Measurements from ENCODE around the gene POLR2A. TPM values are rescaled to one million over a fixed set of nuclear protein-coding genes. Genes with fewer than 3 reads are reported as not detected.

The POLR2A gene
- polyA plus RNA-seq, 4 donors = 10.0 to 104 (median 20.8) TPM

DNA sequence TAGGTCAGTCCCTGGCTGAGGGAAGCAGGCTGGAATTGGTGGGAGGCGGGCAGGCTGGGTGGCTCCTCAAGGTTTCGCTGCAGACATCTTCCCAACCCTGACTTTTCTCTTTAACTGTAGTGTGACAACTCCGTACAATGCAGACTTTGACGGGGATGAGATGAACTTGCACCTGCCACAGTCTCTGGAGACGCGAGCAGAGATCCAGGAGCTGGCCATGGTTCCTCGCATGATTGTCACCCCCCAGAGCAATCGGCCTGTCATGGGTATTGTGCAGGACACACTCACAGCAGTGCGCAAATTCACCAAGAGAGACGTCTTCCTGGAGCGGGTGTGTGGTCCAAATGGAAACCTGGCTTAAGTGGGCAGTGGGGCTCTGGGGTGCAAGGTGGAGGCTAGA is 15.0 kb downstream of the POLR2A start:
- Histone ChIP-seq H3K27ac (ENCODE audit: low read depth in 1 of 3, low read length in 2 of 3) (no peak overlapping the region), H3K4me1 (ENCODE audit: control insufficient read depth in 3 of 3, insufficient read depth in 2 of 3, low read depth in 1 of 3, low read length in 2 of 3) (no peaks in the 10 kb centered on the region), H3K27me3 (ENCODE audit: control insufficient read depth in 3 of 3, insufficient read depth in 3 of 3, low read length in 3 of 3) (no peaks in the 10 kb centered on the region), H3K9me3 (ENCODE audit: control insufficient read depth in 2 of 2, insufficient read depth in 1 of 2, low read depth in 1 of 2, low read length in 1 of 2) (no peaks in the 10 kb centered on the region), H3K4me3 (ENCODE audit: low read depth in 1 of 3, low read length in 3 of 3) (no peak overlapping the region), H3K36me3 (ENCODE audit: control insufficient read depth in 3 of 3, insufficient read depth in 2 of 3, low read depth in 1 of 3, low read length in 3 of 3) (peaks cover 31 to 90% (median 46%) of the 10 kb centered on the region in 3 donors)
- DNase-seq = no peak
- FAIRE-seq = no peak
- WGBS, 3 donors = 86 to 92% (median 88%) methylated on average over 11 of the region's 11 CpGs

DNA sequence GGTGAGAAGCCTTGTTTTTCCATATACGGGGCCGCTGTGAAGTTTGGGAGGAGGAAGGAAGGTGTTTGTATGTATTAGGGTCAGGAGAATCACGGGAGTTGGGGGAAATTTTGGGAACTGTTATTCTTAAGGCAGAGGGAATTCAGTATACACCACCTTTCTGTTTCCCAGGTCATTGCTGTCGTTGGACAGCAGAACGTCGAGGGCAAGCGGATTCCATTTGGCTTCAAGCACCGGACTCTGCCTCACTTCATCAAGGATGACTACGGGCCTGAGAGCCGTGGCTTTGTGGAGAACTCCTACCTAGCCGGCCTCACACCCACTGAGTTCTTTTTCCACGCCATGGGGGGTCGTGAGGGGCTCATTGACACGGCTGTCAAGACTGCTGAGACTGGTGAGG is 17.6 kb downstream of the POLR2A start:
- 86 to 89% (median 87%) methylated on average over 14 of the region's 14 CpGs for WGBS, 3 donors
- no peaks in the 10 kb centered on the region for H3K27me3 ChIP-seq (ENCODE audit: control insufficient read depth in 3 of 3, insufficient read depth in 3 of 3, low read length in 3 of 3)
- DNase-seq (no peak), FAIRE-seq (no peak)
- H3K36me3 ChIP-seq (ENCODE audit: control insufficient read depth in 3 of 3, insufficient read depth in 2 of 3, low read depth in 1 of 3, low read length in 3 of 3) = peaks cover 26 to 85% (median 44%) of the 10 kb centered on the region in 3 donors
- H3K4me3 ChIP-seq (ENCODE audit: low read depth in 1 of 3, low read length in 3 of 3) = no peak overlapping the region
- H3K9me3 ChIP-seq (ENCODE audit: control insufficient read depth in 2 of 2, insufficient read depth in 1 of 2, low read depth in 1 of 2, low read length in 1 of 2) = no peaks in the 10 kb centered on the region
- no peak overlapping the region for H3K27ac ChIP-seq (ENCODE audit: low read depth in 1 of 3, low read length in 2 of 3)
- H3K4me1 ChIP-seq (ENCODE audit: control insufficient read depth in 3 of 3, insufficient read depth in 2 of 3, low read depth in 1 of 3, low read length in 2 of 3) = no peaks in the 10 kb centered on the region

DNA sequence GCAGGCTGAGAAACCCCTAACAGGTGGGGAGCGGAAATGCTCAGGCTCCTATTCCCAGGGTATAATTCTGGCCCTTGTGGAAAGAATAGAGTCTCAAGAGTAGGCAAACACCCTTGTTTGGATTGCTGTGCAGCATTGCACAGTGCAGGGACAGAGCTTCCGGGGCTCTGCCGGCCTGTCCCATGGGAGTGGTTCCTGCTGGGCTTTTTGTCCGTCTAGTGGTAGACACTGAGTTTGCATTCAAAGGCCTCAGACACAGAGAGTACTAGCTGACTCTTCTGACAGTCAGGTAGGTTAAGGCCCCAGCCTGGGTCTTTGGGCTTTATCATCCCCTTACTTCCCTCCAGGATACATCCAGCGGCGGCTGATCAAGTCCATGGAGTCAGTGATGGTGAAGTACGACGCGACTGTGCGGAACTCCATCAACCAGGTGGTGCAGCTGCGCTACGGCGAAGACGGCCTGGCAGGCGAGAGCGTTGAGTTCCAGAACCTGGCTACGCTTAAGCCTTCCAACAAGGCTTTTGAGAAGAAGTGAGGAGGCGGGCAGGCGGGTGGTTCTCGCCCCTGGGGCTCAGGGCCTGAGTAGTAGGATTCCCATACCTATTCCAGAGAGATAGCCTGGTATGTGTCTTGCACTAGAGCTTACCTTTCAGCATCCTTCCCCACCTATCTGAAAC is 18.1 kb downstream of the POLR2A start:
- Histone ChIP-seq H3K36me3 (ENCODE audit: control insufficient read depth in 3 of 3, insufficient read depth in 2 of 3, low read depth in 1 of 3, low read length in 3 of 3) (peaks cover 26 to 85% (median 43%) of the 10 kb centered on the region in 3 donors), H3K27ac (ENCODE audit: low read depth in 1 of 3, low read length in 2 of 3) (no peak overlapping the region), H3K9me3 (ENCODE audit: control insufficient read depth in 2 of 2, insufficient read depth in 1 of 2, low read depth in 1 of 2, low read length in 1 of 2) (no peaks in the 10 kb centered on the region), H3K4me1 (ENCODE audit: control insufficient read depth in 3 of 3, insufficient read depth in 2 of 3, low read depth in 1 of 3, low read length in 2 of 3) (no peaks in the 10 kb centered on the region), H3K27me3 (ENCODE audit: control insufficient read depth in 3 of 3, insufficient read depth in 3 of 3, low read length in 3 of 3) (no peaks in the 10 kb centered on the region), H3K4me3 (ENCODE audit: low read depth in 1 of 3, low read length in 3 of 3) (no peak overlapping the region)
- FAIRE-seq = no peak
- WGBS, 3 donors = 92 to 94% (median 94%) methylated on average over 20 of the region's 20 CpGs
- DNase-seq = no peak

DNA sequence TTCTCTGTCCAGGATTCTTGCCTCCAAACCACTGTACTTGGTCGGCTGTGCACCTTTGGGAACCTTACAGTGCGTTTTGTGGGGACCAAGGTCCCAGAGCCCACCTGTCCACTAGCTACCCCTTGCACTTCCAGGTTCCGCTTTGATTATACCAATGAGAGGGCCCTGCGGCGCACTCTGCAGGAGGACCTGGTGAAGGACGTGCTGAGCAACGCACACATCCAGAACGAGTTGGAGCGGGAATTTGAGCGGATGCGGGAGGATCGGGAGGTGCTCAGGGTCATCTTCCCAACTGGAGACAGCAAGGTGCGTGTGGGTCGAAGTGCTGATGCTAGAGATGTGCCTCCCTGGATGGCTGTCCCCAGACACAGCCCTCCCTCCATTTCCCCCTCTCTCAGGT is 18.8 kb downstream of the POLR2A start:
- no peaks in the 10 kb centered on the region for H3K9me3 ChIP-seq (ENCODE audit: control insufficient read depth in 2 of 2, insufficient read depth in 1 of 2, low read depth in 1 of 2, low read length in 1 of 2)
- H3K27ac ChIP-seq (ENCODE audit: low read depth in 1 of 3, low read length in 2 of 3) = no peak overlapping the region
- DNase-seq = no peak
- peaks cover 25 to 85% (median 41%) of the 10 kb centered on the region in 3 donors for H3K36me3 ChIP-seq (ENCODE audit: control insufficient read depth in 3 of 3, insufficient read depth in 2 of 3, low read depth in 1 of 3, low read length in 3 of 3)
- FAIRE-seq = no peak
- no peaks in the 10 kb centered on the region for H3K4me1 ChIP-seq (ENCODE audit: control insufficient read depth in 3 of 3, insufficient read depth in 2 of 3, low read depth in 1 of 3, low read length in 2 of 3)
- 86 to 88% (median 88%) methylated on average over 14 of the region's 14 CpGs for WGBS, 3 donors
- no peaks in the 10 kb centered on the region for H3K27me3 ChIP-seq (ENCODE audit: control insufficient read depth in 3 of 3, insufficient read depth in 3 of 3, low read length in 3 of 3)
- H3K4me3 ChIP-seq (ENCODE audit: low read depth in 1 of 3, low read length in 3 of 3) = no peak overlapping the region

DNA sequence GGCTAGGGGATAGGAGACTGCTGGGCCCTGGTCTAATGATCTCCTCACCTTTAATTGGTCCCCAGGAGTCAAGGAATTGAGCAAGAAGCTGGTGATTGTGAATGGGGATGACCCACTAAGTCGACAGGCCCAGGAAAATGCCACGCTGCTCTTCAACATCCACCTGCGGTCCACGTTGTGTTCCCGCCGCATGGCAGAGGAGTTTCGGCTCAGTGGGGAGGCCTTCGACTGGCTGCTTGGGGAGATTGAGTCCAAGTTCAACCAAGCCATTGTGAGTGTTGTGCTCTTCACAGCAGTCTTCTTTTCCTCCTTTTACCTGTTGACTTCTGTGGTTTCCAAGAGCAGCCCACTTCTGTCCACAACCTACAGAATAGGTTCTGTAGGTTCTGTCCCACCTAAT is 19.4 kb downstream of the POLR2A start:
- no peak for FAIRE-seq
- H3K4me3 ChIP-seq (ENCODE audit: low read depth in 1 of 3, low read length in 3 of 3) = no peak overlapping the region
- no peak overlapping the region for H3K27ac ChIP-seq (ENCODE audit: low read depth in 1 of 3, low read length in 2 of 3)
- no peaks in the 10 kb centered on the region for H3K27me3 ChIP-seq (ENCODE audit: control insufficient read depth in 3 of 3, insufficient read depth in 3 of 3, low read length in 3 of 3)
- 91 to 97% (median 93%) methylated on average over 8 of the region's 8 CpGs for WGBS, 3 donors
- peaks cover 20 to 86% (median 43%) of the 10 kb centered on the region in 3 donors for H3K36me3 ChIP-seq (ENCODE audit: control insufficient read depth in 3 of 3, insufficient read depth in 2 of 3, low read depth in 1 of 3, low read length in 3 of 3)
- DNase-seq = no peak
- no peaks in the 10 kb centered on the region for H3K9me3 ChIP-seq (ENCODE audit: control insufficient read depth in 2 of 2, insufficient read depth in 1 of 2, low read depth in 1 of 2, low read length in 1 of 2)
- no peaks in the 10 kb centered on the region for H3K4me1 ChIP-seq (ENCODE audit: control insufficient read depth in 3 of 3, insufficient read depth in 2 of 3, low read depth in 1 of 3, low read length in 2 of 3)

DNA sequence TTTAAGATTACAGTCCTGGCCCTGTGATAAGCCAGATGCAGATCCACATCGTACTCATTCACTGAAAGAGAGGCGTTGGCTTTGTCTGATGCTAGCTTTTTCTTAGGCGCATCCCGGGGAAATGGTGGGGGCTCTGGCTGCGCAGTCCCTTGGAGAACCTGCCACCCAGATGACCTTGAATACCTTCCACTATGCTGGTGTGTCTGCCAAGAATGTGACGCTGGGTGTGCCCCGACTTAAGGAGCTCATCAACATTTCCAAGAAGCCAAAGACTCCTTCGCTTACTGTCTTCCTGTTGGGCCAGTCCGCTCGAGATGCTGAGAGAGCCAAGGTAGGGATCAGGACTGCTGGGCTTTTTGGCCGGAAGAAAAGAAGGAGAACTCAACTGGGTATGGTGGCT is 24.0 kb downstream of the POLR2A start:
- DNase-seq (no peak), FAIRE-seq (no peak)
- Histone ChIP-seq H3K4me1 (ENCODE audit: control insufficient read depth in 3 of 3, insufficient read depth in 2 of 3, low read depth in 1 of 3, low read length in 2 of 3) (no peaks in the 10 kb centered on the region), H3K4me3 (ENCODE audit: low read depth in 1 of 3, low read length in 3 of 3) (no peak overlapping the region), H3K36me3 (ENCODE audit: control insufficient read depth in 3 of 3, insufficient read depth in 2 of 3, low read depth in 1 of 3, low read length in 3 of 3) (peaks cover 26 to 87% (median 34%) of the 10 kb centered on the region in 3 donors), H3K27ac (ENCODE audit: low read depth in 1 of 3, low read length in 2 of 3) (no peak overlapping the region), H3K27me3 (ENCODE audit: control insufficient read depth in 3 of 3, insufficient read depth in 3 of 3, low read length in 3 of 3) (no peaks in the 10 kb centered on the region), H3K9me3 (ENCODE audit: control insufficient read depth in 2 of 2, insufficient read depth in 1 of 2, low read depth in 1 of 2, low read length in 1 of 2) (no peaks in the 10 kb centered on the region)
- WGBS, 3 donors = 84 to 93% (median 84%) methylated on average over 11 of the region's 11 CpGs

DNA sequence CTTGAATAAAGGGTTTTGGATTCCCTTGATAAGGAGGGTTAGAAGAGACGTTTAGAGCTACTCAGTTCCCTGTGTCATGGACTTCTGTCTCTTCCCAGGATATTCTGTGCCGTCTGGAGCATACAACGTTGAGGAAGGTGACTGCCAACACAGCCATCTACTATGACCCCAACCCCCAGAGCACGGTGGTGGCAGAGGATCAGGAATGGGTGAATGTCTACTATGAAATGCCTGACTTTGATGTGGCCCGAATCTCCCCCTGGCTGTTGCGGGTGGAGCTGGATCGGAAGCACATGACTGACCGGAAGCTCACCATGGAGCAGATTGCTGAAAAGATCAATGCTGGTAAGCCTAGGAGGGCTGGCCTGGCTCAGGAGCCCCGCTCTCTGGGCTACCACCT is 24.7 kb downstream of the POLR2A start:
- no peak overlapping the region for H3K4me3 ChIP-seq (ENCODE audit: low read depth in 1 of 3, low read length in 3 of 3)
- H3K4me1 ChIP-seq (ENCODE audit: control insufficient read depth in 3 of 3, insufficient read depth in 2 of 3, low read depth in 1 of 3, low read length in 2 of 3) = no peaks in the 10 kb centered on the region
- peaks cover 28 to 88% (median 29%) of the 10 kb centered on the region in 3 donors for H3K36me3 ChIP-seq (ENCODE audit: control insufficient read depth in 3 of 3, insufficient read depth in 2 of 3, low read depth in 1 of 3, low read length in 3 of 3)
- no peaks in the 10 kb centered on the region for H3K9me3 ChIP-seq (ENCODE audit: control insufficient read depth in 2 of 2, insufficient read depth in 1 of 2, low read depth in 1 of 2, low read length in 1 of 2)
- WGBS, 3 donors = 89 to 91% (median 90%) methylated on average over 9 of the region's 9 CpGs
- H3K27me3 ChIP-seq (ENCODE audit: control insufficient read depth in 3 of 3, insufficient read depth in 3 of 3, low read length in 3 of 3) = no peaks in the 10 kb centered on the region
- FAIRE-seq = no peak
- no peak overlapping the region for H3K27ac ChIP-seq (ENCODE audit: low read depth in 1 of 3, low read length in 2 of 3)
- no peak for DNase-seq

DNA sequence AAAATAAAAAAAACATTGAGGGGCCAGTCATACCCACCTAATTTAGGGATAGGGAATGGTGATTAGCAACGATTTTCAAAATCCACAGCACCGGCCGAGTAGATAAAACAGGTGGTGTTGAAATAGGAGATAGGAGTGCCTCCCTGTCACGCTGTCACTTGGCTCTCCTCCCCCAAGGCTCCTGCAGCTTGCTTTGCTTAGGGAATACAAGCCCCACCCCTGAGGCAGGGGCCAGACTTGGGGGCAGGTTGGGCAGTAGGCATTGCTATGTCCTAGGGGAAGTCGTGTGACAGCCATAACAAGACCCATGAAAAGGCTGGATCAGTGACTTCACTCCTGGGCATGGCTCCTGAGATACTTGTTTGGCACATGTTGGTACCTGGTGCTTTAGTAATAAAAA is 25.8 kb downstream of the POLR2A start:
- DNase-seq = peak in 1 of 2 donors; percentile 72
- WGBS, 3 donors = 75 to 81% (median 80%) methylated on average over 5 of the region's 5 CpGs
- Histone ChIP-seq H3K27me3 (ENCODE audit: control insufficient read depth in 3 of 3, insufficient read depth in 3 of 3, low read length in 3 of 3) (no peaks in the 10 kb centered on the region), H3K4me1 (ENCODE audit: control insufficient read depth in 3 of 3, insufficient read depth in 2 of 3, low read depth in 1 of 3, low read length in 2 of 3) (peaks cover 0 to 4% (median 0%) of the 10 kb centered on the region in 3 donors), H3K27ac (ENCODE audit: low read depth in 1 of 3, low read length in 2 of 3) (no peak overlapping the region), H3K36me3 (ENCODE audit: control insufficient read depth in 3 of 3, insufficient read depth in 2 of 3, low read depth in 1 of 3, low read length in 3 of 3) (peaks cover 24 to 88% (median 31%) of the 10 kb centered on the region in 3 donors), H3K4me3 (ENCODE audit: low read depth in 1 of 3, low read length in 3 of 3) (no peak overlapping the region), H3K9me3 (ENCODE audit: control insufficient read depth in 2 of 2, insufficient read depth in 1 of 2, low read depth in 1 of 2, low read length in 1 of 2) (no peaks in the 10 kb centered on the region)
- FAIRE-seq = no peak

DNA sequence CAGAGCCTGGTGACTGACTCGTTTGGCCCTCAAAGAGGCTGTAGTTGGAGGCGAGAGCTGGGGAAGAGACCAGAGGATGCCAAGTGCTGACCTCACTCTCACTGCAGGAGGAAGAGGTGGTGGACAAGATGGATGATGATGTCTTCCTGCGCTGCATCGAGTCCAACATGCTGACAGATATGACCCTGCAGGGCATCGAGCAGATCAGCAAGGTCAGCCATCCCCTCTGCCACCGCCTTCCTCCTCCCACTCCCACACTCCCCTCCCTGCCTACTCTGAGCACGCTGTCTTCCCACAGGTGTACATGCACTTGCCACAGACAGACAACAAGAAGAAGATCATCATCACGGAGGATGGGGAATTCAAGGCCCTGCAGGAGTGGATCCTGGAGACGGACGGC is 26.9 kb downstream of the POLR2A start:
- no peak for DNase-seq
- 74 to 85% (median 78%) methylated on average over 10 of the region's 10 CpGs for WGBS, 3 donors

More for the DNA sequence above, 26.9 kb downstream of the POLR2A start:
- no peaks in the 10 kb centered on the region for H3K27me3 ChIP-seq (ENCODE audit: control insufficient read depth in 3 of 3, insufficient read depth in 3 of 3, low read length in 3 of 3)
- FAIRE-seq = no peak
- H3K9me3 ChIP-seq (ENCODE audit: control insufficient read depth in 2 of 2, insufficient read depth in 1 of 2, low read depth in 1 of 2, low read length in 1 of 2) = no peaks in the 10 kb centered on the region
- H3K36me3 ChIP-seq (ENCODE audit: control insufficient read depth in 3 of 3, insufficient read depth in 2 of 3, low read depth in 1 of 3, low read length in 3 of 3) = peaks cover 24 to 86% (median 31%) of the 10 kb centered on the region in 3 donors
- no peak overlapping the region for H3K4me3 ChIP-seq (ENCODE audit: low read depth in 1 of 3, low read length in 3 of 3)
- H3K4me1 ChIP-seq (ENCODE audit: control insufficient read depth in 3 of 3, insufficient read depth in 2 of 3, low read depth in 1 of 3, low read length in 2 of 3) = peaks cover 0 to 13% (median 3%) of the 10 kb centered on the region in 3 donors
- no peak overlapping the region for H3K27ac ChIP-seq (ENCODE audit: low read depth in 1 of 3, low read length in 2 of 3)

All from small intestine (tissue), 7 donors.